ENCODE results near the gene SF3A2. TPM values are rescaled to one million over a fixed set of nuclear protein-coding genes. Genes with fewer than 3 reads are reported as not detected.

Gene SF3A2
- polyA plus RNA-seq, 1 donor from 2014 or later = 14.4 TPM

- H3K27ac ChIP-seq (ENCODE audit: low read length) = no peak overlapping the region
- no peaks in the 10 kb centered on the region for H3K79me2 ChIP-seq (replicated peaks; ENCODE audit: insufficient read depth, low read length)
- no peak overlapping the region for H2AFZ ChIP-seq (ENCODE audit: low read depth, low read length)
- no peak for TF ChIP-seq POLR2AphosphoS5 (IDR thresholded peaks at IDR 0.05)
- TF ChIP-seq RAD21 (conservative IDR thresholded peaks at IDR 0.05) = no peak
- TF ChIP-seq CTCF (IDR thresholded peaks at IDR 0.05; ENCODE audit: poor library complexity, severe bottlenecking) = no peak
- no peak for TF ChIP-seq TAF1 (IDR thresholded peaks at IDR 0.05; ENCODE audit: low read depth)
- no peak for TF ChIP-seq MXI1 (conservative IDR thresholded peaks at IDR 0.05; ENCODE audit: poor library complexity, severe bottlenecking)
- TF ChIP-seq EZH2 (IDR thresholded peaks at IDR 0.05; ENCODE audit: borderline replicate concordance, insufficient read depth, low read length, poor library complexity, severe bottlenecking) = no peak
- no peak for TF ChIP-seq SMC3 (conservative IDR thresholded peaks at IDR 0.05; ENCODE audit: poor library complexity)
- TF ChIP-seq EP300 (conservative IDR thresholded peaks at IDR 0.05; ENCODE audit: poor library complexity, severe bottlenecking) = no peak
- TF ChIP-seq REST (IDR thresholded peaks at IDR 0.05; ENCODE audit: borderline replicate concordance) = no peak
- H3K36me3 ChIP-seq (ENCODE audit: insufficient read depth, low read length) = no peaks in the 10 kb centered on the region
- H3K9me2 ChIP-seq (ENCODE audit: insufficient read depth, low read length) = no peaks in the 10 kb centered on the region
- no peaks in the 10 kb centered on the region for H4K20me1 ChIP-seq (ENCODE audit: insufficient read depth)
- no peak overlapping the region for H3K4me3 ChIP-seq (ENCODE audit: low read length)
- no peaks in the 10 kb centered on the region for H3F3A ChIP-seq (ENCODE audit: insufficient read depth, low read length, poor library complexity, severe bottlenecking)
- H3K9ac ChIP-seq (ENCODE audit: low read length) = no peak overlapping the region
- no peaks in the 10 kb centered on the region for H3K27me3 ChIP-seq (ENCODE audit: insufficient read depth, low read depth, low read length)
- no peaks in the 10 kb centered on the region for H3K9me3 ChIP-seq (ENCODE audit: low read length)
- H3K4me2 ChIP-seq (ENCODE audit: low read length) = no peak overlapping the region
Measured at GRCh38 chr19:2227415-2228156, 9.0 kb upstream of the SF3A2 start.

DNA sequence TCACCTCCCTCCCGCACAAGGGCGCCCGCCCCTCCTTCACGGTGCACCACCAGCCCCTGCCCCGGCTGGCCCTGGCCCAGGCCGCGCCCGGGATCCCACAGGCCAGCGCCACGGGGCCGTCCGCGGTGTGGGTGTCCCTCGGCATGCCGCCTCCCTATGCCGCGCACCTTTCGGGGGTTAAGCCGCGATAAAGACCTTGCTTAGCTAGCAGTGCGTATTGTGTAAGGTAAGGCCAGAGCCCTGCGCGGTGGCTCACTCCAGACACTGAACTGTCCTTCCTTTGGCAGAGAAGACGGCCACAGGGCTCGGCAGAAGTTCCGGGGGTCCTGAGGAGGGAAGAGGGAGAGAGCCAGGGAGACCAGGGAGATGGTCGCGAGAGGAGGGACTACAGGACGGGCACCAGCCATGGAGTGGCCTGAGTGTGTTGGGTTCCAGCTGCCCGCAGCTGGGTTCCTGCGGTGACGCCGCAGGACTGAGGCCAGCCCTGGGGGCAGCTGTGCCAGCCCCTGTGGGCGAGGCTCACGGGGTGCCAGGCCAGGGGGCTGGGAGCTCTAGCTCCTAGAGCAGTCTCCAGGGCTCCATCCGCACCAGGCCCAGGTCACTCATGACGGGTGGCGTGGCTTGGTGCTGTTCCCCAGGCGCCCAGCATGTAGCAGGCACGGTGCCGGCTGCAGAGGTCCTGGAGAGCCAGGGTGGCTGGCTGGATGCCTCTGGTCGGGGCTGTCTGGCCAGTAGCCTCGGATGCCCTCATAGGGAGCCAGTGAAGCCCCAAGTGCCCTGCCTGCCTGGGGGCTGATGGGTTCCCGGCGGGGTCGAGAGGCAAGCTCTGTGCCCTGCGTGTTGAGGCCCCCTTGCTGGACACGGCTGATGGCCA is 8.2 kb upstream of the SF3A2 start:
- no peaks in the 10 kb centered on the region for H3K9me3 ChIP-seq (ENCODE audit: low read length)
- no peaks in the 10 kb centered on the region for H3K79me2 ChIP-seq (replicated peaks; ENCODE audit: insufficient read depth, low read length)
- H3K4me3 ChIP-seq (ENCODE audit: low read length) = no peak overlapping the region
- TF ChIP-seq RAD21 (conservative IDR thresholded peaks at IDR 0.05) (no peak), SMC3 (conservative IDR thresholded peaks at IDR 0.05; ENCODE audit: poor library complexity) (no peak), REST (IDR thresholded peaks at IDR 0.05; ENCODE audit: borderline replicate concordance) (no peak), TAF1 (IDR thresholded peaks at IDR 0.05; ENCODE audit: low read depth) (no peak), EZH2 (IDR thresholded peaks at IDR 0.05; ENCODE audit: borderline replicate concordance, insufficient read depth, low read length, poor library complexity, severe bottlenecking) (no peak)
- no peaks in the 10 kb centered on the region for H4K20me1 ChIP-seq (ENCODE audit: insufficient read depth)
- H3K27me3 ChIP-seq (ENCODE audit: insufficient read depth, low read depth, low read length) = no peaks in the 10 kb centered on the region
- no peaks in the 10 kb centered on the region for H3F3A ChIP-seq (ENCODE audit: insufficient read depth, low read length, poor library complexity, severe bottlenecking)
- H3K36me3 ChIP-seq (ENCODE audit: insufficient read depth, low read length) = no peaks in the 10 kb centered on the region
- H3K27ac ChIP-seq (ENCODE audit: low read length) = no peak overlapping the region
- no peak overlapping the region for H3K4me2 ChIP-seq (ENCODE audit: low read length)
- H3K9me2 ChIP-seq (ENCODE audit: insufficient read depth, low read length) = no peaks in the 10 kb centered on the region
- no peak overlapping the region for H2AFZ ChIP-seq (ENCODE audit: low read depth, low read length)
- no peak overlapping the region for H3K9ac ChIP-seq (ENCODE audit: low read length)

Measured in neural cell (in vitro differentiated cells).